Activated naive CD4-positive, alpha-beta T cell treated with anti-CD3 and anti-CD28 coated beads, Interleukin-2, amount 50 U/mL, for 72 hours (primary cell): ENCODE results near the gene C16orf89. TPM values are rescaled to one million over a fixed set of nuclear protein-coding genes. Genes with fewer than 3 reads are reported as not detected.
"Not testable (repeated sequence)": the region's sequence is repeated elsewhere in the genome, so short reads cannot be mapped to it uniquely, and the experiment has no call there.

Source experiments
- ATAC-seq, 2 donors: fragments of 150-1000 bp; cut with Tn5 transposase; 2 replicates each; pipeline ENCODE4 v1.10.0; 2021; ENCODE audit warnings: mild to moderate bottlenecking in 2 of 2, moderate library complexity in 2 of 2
- DNase-seq, 2 donors: peaks; one replicate each; pipeline ENCODE4 v3.0.0; 2021 to 2022; ENCODE audit warnings: low spot score in 2 of 2
- H3K27ac Mint-ChIP-seq, 2 donors: one replicate each; pipeline ENCODE4 v1.8.0; 2022; ENCODE audit warnings: mild to moderate bottlenecking in 2 of 2, mixed read lengths in 2 of 2
- H3K36me3 Mint-ChIP-seq, 2 donors: one replicate each; pipeline ENCODE4 v1.8.0; 2022; ENCODE audit warnings: mixed read lengths in 2 of 2
- H3K9me3 Mint-ChIP-seq, 2 donors: one replicate each; pipeline ENCODE4 v1.8.0; 2022; ENCODE audit warnings: mixed read lengths in 2 of 2
- total RNA-seq, 2 donors: library from RNA; stranded (reverse); gene quantifications; one replicate each; pipeline ENCODE4 v1.2.3, GENCODE V29; 2022

C16orf89 gene, protein sequence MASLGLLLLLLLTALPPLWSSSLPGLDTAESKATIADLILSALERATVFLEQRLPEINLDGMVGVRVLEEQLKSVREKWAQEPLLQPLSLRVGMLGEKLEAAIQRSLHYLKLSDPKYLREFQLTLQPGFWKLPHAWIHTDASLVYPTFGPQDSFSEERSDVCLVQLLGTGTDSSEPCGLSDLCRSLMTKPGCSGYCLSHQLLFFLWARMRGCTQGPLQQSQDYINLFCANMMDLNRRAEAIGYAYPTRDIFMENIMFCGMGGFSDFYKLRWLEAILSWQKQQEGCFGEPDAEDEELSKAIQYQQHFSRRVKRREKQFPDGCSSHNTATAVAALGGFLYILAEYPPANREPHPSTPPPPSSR
- total RNA-seq, result not detected

DNA sequence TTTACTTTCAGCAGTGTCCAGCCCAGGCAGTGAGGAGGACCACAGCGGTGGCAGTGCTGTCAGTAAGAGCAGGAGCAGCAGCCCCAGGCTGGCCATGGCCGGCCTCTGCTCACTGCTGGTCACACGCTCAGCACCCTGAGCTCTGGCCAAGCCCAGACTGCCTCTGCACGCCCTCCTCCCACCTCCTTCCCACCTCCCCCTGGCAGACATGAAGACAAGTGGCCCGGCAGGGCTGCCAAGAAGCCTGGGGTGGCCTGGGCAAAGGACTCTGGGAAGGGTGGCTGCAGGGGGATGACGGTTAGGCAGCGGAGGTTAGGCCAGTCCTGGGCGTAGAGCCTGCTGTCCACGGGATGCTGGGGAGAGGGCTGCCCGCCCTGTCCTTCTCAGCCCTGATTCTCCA lies at the start of gene C16orf89:
TSS of gene C16orf89 (minus strand) at position 144 of the 400 bp plus-strand sequence. CDS start at position 96, 48 bp downstream.
- Mint-ChIP-seq H3K9me3 (no peaks in the 10 kb centered on the region), H3K27ac (no peak within 1 kb of the TSS), H3K36me3 (no peaks in the 10 kb centered on the region)
- no peak for ATAC-seq
- DNase-seq, result no peak

DNA sequence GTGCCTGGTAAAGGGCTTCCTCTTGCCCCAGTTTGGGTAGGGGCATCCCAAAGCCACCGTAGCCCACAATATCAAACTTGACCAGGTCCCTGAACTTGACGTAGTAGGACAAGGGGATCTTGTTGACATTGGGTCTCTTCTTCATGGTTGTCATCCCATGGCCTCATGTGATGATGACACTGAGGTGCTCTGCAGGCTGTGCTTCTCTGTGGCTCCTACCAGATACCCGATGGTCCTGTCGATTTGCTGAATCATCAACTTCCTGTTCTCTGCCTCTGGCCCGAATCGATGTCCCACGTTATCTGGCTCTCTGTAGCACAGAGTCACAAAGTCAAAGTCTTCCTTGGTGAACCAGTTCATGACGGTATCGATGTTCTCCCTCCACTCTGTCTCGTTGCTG lies 45.2 kb upstream of the C16orf89 start:
- not testable (repeated sequence) for H3K36me3 Mint-ChIP-seq, DNase-seq, H3K9me3 Mint-ChIP-seq, H3K27ac Mint-ChIP-seq, ATAC-seq

DNA sequence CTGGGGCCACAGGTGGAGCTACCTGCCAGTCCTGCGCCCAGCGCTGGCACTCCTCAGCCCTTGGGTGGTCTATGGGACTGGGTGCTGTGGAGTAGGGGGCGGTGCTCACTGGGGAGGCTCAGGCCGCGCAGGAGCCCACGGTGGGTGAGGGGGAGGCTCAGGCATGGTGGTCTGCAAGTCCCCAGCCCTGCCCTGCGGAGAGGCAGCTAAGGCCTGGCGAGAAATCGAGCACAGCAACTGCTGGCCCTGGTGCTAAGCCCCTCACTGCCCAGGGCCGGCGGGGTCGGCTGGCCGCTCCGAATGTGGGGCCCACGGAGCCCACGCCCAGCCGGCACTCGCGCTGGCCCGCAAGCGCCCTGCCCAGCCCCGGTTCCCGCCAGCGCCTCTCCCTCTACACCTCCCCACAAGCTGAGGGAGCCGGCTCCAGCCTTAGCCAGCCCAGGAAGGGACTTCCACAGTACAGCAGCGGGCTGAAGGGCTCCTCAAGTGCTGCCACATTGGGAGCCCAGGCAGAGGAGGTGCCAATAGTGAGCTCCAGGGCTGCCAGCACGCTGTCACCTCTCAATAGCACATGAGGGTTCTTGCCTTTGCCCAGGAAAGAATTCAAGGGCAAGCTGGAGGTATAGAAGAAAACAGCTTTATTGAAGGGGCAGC lies 42.9 kb upstream of the C16orf89 start:
- no peak overlapping the region for H3K27ac Mint-ChIP-seq
- ATAC-seq, result no peak

DNA sequence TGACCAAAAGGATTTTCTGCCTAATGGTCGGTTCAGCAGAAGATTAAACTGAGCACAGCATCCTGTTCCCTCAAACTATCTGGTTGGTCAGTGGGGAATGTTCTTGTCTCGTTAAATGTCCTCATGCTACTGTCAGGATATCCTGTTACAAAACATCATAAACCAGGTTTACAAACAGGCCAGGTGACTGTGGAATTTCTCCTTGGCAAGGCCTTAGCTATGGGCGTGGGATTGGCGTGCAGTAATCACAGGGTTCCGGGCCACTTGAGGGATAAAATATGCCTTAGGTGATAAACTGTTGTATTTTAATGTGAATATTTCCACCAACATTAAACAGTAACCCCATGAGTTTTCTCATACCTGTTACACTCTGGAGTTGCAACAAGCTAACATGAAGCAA lies 39.3 kb upstream of the C16orf89 start:
- ATAC-seq, H3K9me3 Mint-ChIP-seq, DNase-seq, H3K36me3 Mint-ChIP-seq, H3K27ac Mint-ChIP-seq: not testable (repeated sequence)

More for the DNA sequence above, 42.9 kb upstream of the C16orf89 start:
- DNase-seq, result no peak
- no peaks in the 10 kb centered on the region for H3K36me3 Mint-ChIP-seq
- no peaks in the 10 kb centered on the region for H3K9me3 Mint-ChIP-seq

DNA sequence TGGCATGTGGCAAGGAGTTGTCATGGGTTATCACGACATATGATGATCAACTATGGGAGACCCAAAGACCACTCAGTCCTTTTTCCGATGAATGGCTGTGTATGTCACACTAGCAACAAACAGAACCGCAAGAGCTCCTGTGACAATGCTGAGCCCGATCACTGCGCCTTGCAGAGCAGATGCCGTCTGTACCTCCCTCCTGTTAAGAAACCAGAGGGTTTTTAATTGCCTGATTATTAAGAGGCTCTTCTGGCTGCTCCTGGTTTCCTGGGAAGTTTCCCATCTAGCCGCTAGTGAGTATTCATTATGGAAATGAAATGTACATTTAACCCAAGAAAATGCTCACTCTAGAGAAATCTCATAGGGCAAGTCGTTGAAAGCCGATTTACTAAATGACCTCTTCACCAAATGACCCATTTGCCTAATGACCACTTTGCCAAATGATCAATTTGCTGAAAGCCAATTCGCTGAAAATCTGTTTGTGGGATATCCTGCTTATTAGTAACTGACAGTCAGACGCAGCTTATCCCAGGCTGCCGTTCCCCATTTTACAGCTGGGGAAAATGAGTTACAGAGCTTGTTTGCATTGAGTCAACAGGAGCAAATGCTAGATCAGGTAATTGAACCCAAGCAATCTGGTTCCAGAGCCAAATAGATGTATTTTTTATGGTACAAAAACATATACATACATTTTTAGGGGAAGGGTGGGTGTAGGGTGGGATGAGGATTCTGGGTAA lies 37.7 kb upstream of the C16orf89 start:
- not testable (repeated sequence) for H3K27ac Mint-ChIP-seq, H3K9me3 Mint-ChIP-seq, H3K36me3 Mint-ChIP-seq, DNase-seq, ATAC-seq

DNA sequence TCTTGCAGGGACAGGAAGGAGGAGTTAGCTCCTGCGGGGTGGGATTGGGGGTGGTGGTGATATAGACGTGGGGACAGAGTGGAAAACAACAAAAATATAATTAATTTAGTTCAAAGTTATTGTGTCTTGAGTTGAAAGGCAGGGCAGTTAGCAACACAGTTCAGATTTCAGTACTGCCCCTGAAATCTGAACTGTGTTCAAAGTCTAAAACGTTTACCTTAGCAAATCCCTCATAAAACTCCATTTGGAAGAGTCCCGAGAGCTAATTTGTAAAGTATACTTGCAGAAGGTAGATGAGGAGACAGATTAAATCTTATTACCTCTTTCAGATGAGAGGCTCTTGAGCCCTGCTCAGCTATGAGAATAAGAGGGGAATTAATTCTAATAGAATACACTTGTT lies 33.4 kb upstream of the C16orf89 start:
- ATAC-seq, result not testable (repeated sequence)

DNA sequence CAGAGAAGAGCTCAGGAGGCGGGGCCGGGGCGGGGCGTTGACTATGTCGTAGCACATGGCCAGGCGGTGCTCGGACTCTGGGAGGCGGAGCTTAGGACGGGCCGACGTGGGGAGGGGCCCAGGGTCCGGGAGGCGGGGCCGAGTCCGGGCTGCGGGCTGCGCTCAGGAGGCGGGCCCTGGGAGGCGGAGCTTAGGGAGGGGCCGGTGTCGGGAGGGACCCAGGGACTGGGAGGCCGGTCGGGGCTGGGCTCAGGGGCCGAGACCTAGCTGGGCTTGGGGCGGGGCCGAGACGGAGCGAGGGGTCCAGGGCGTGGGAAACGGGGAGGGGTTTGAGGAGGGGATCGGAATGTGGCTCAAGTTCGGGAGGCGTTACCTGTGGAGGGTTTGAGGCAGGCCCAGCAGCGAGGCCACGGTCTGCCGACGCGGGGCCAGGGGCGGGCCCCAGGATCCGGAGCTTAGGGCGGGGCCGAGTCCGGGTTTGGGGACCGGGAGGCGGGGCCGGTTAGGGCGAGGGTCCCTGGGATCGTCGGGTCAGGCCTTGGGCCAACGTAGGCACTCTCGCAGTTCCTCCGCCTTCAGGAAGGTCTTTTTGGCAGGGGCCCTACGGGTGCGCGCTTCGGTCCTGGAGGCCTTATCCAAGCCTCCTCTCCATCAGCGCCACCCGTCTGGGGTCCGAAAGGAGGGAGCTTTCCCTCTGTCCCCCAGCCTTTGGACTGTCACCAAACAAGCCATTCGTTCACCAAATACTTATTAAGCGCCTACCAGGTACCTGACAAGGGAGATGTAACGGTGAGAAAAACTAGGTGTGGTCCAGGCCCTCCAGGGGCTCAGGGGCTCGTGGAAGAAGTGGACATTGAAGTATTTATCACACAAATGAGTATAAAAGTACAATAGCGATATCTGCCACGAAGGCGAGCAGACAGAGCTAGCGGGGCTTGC lies 32.7 kb upstream of the C16orf89 start:
- H3K9me3 Mint-ChIP-seq, H3K36me3 Mint-ChIP-seq, ATAC-seq: not testable (repeated sequence)
- DNase-seq, result peak; percentile 77 to 83
- peak overlapping the region; percentile 87 to 94 for H3K27ac Mint-ChIP-seq

More for the DNA sequence above, 33.4 kb upstream of the C16orf89 start:
- peak overlapping the region in 1 of 2 donors; percentile 87 for H3K27ac Mint-ChIP-seq
- not testable (repeated sequence) for H3K36me3 Mint-ChIP-seq, H3K9me3 Mint-ChIP-seq, DNase-seq

DNA sequence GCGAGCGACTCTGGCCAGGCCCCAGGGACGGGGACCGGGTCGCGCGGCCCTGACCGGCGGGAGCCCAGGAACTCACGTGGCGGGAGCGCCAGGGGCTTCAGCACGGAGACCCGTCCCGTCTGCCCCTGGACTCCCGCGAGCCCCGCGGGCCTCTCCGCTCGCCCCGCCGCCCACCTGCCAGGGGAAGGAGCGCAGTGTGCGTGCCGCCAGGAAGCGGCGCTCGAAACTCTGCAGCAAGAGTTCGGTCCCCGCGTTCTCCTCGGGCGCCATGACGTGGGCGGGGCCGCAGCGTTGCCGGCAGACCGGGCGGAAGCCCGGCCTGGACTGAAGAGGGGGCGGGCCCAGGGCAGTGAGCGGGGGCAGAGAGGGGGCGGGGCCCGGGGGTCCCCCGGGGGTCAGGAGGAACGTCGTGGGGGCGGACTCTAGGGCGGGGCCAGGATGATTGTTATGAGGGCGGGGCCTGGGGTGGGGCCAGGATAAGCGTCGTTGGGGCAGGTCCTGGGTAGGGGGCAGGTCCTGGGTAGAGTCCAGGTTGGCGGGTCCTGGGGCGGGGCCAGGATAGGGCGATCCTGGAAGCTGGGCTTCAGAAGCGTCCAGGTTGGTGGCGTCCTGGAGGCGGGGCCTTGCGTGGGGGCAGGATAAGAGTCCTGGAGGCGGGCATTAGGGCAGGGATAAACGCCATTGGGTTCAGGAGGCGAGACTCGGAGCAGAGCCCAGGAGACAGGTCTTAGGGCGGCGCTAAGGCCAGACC lies 31.9 kb upstream of the C16orf89 start, which contains the start of gene EEF2KMT:
TSS of gene EEF2KMT (minus strand) at position 326 of the 751 bp plus-strand sequence. CDS start at position 270, 56 bp downstream.
- peak within 1 kb of the TSS; percentile 87 to 94 for H3K27ac Mint-ChIP-seq
- ATAC-seq (peak; percentile 97 to 99), DNase-seq (peak; percentile 95 to 98)
- not testable (repeated sequence) for H3K36me3 Mint-ChIP-seq, H3K9me3 Mint-ChIP-seq

DNA sequence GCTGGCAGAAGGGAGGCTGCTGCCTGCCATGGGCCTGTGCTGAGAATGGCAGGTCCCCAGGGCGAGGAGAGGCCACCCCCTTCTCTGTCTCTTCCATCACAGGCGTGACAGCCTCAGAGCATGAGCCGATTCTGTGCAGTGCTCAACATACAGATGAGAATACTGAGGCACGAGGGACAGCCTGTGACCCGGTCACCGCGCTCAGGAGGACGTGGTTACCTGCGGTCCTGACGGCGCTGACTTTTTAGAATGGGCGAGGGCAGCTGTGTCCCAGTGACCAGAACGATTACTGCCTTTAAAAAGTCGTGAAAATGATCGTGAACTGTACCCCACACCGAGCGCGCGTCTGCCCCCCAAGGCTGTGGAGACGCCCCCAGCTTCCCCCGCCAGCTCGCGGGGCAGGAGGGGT lies 31.3 kb upstream of the C16orf89 start:
- ATAC-seq, H3K36me3 Mint-ChIP-seq, H3K9me3 Mint-ChIP-seq: not testable (repeated sequence)
- peak overlapping the region; percentile 79 to 87 for H3K27ac Mint-ChIP-seq
- peak in 1 of 2 donors; percentile 23 for DNase-seq

DNA sequence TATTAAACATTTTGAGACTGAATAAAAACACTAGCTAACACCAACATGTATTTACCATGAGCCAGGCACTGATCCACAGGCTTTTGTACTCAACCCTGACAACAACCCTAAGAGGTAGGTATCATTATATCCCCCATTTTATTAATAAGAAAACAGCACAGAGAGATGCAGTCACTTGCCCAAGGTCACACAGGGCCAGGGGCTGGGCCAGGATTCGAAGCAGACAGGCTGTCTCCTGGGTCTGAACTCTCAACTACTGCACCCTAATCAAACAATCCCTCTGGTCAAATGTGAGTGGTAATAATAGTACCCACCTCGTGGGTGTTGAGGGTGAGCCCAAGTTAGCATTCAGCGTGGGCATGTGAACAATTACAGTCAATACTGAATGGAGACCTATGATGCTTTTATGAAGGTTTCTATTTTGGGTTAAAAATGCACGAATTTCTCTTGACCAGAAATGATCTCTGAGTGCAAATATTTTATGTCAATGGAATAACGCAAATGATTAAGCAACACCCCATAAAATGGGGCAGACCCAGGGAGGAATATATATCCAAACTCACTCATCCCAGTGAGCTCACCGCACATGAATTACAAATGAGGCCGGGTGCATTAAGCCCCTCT lies 30.8 kb upstream of the C16orf89 start:
- peak overlapping the region; percentile 77 to 87 for H3K27ac Mint-ChIP-seq
- not testable (repeated sequence) for H3K9me3 Mint-ChIP-seq, H3K36me3 Mint-ChIP-seq, DNase-seq, ATAC-seq

DNA sequence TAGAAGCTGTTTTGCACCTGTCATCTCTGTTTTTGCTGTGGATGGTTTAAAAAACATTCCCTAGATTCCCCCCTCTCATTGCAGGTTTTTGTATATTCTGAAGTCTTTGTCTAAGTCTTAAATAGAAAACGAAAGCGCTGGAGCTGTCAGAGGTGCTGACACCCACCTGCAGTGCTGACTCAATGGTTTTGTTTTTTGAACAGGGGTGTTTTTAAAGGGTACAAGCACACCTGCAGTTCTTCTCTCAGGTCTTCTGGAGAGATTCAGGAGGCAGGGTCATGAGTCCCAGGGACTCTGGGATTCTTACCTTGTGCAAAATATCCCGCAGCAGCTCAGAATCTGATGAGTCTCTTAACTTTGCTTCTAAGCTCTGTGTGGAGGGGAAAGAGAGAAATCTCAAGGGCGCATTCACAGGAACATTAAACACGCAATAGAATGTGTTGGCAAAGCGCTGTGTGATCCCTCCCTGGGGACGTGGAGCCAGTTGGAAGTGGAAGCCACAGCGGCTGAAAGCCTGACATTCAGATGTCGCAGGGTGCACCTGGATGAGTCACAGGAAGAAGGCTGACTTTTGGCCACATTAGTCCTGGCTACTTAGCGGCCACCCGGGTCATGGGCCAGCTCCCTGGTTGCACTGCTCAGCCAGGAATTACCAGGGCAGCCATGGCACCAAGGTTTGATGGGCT lies 29.5 kb upstream of the C16orf89 start:
- H3K9me3 Mint-ChIP-seq, DNase-seq: not testable (repeated sequence)

DNA sequence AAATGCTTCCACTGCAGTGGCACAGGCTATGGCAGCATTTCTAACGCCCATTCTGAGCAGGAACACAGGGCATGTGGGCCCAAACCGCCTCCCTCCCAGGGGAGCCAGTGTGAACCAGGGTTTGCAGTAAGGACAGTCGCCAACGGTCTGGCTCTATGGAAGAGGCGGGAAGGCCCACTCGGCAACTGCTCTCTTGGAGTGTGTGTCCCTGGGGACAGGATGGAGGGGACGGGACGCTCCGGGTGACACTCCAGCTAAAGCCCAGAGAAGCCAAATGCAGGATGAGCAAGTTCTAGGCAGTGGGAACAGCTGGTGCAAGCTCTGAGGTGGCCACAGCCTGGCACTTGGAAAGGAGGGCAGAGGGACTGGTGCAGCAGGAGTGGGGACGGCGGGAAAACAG lies 28.0 kb upstream of the C16orf89 start:
- not testable (repeated sequence) for DNase-seq, H3K27ac Mint-ChIP-seq, H3K36me3 Mint-ChIP-seq, H3K9me3 Mint-ChIP-seq, ATAC-seq

More for the DNA sequence above, 29.5 kb upstream of the C16orf89 start:
- not testable (repeated sequence) for H3K36me3 Mint-ChIP-seq, ATAC-seq
- peak overlapping the region in 1 of 2 donors; percentile 87 for H3K27ac Mint-ChIP-seq

DNA sequence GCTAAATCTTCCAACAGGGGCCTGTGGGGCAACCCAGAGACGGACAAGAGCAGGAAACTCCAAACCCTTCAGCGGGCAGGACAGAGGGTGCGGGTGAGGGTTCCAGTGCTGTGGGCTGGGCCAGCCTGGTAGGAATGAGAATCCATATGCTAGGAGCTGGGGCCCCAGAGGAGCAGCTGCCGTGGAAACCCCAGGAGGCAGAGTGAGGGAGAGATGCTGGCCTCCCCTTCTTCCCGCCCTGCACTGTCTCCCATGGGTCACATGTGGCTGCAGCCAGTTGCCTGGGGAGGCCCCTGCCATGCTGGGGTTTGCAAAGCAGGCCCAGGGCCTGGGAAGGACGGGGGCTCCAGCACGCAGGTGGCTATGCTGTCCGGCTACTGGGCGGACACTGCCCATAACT lies 27.3 kb upstream of the C16orf89 start:
- ATAC-seq, H3K9me3 Mint-ChIP-seq, H3K27ac Mint-ChIP-seq, H3K36me3 Mint-ChIP-seq, DNase-seq: not testable (repeated sequence)

DNA sequence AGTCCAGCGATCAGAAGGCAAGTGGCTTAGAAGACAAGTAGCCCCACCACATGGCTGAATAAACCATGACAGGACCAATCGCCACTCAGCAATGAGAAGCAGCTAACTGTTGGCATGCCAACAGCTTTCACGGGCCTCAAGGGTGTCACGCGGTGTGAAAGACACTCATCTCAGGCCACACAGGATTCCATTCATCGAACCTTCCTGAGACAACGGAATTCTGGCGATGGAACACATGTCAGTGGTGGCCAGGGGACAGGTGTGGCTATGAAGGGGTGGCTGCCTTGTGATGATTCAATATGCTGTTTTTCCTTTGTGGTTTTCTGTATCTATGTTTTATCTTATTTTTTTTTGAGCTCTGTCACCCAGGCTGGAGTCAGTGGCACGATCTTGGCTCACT lies 24.8 kb upstream of the C16orf89 start:
- H3K9me3 Mint-ChIP-seq, H3K36me3 Mint-ChIP-seq, DNase-seq, ATAC-seq: not testable (repeated sequence)
- H3K27ac Mint-ChIP-seq, result peak overlapping the region; percentile 41 to 44
